Glomerular endothelial cell (primary cell): ENCODE measurements around the gene PREX1. TPM values are rescaled to one million over a fixed set of nuclear protein-coding genes. Genes with fewer than 3 reads are reported as not detected.

Source experiments
- DNase-seq: peaks from one replicate; pipeline ENCODE4 v3.0.0-alpha.2; 2011; ENCODE audit warnings: low read depth, low spot score; ENCODE audit errors: extremely low read depth
- total RNA-seq: library from RNA; depleted of rRNA; stranded (reverse); fragments of >200 nt; gene quantifications from 2 replicates; pipeline ENCODE4 v1.2.3, GENCODE V29; 2015

PREX1 gene
- total RNA-seq, 1 donor from 2014 or later: 105 TPM

GRCh38 chr20:48687117-48687800 lies 140.5 kb downstream of the PREX1 start:
- DNase-seq: no peak

- DNase-seq: no peak
These were observed 141.3 kb downstream of the PREX1 start for GRCh38 chr20:48686238-48687116.

GRCh38 chr20:48685300-48685699 lies 142.5 kb downstream of the PREX1 start:
- no peak for DNase-seq

- DNase-seq: no peak
These were observed 143.2 kb downstream of the PREX1 start for GRCh38 chr20:48684501-48685041.

- DNase-seq: no peak
These were observed 144.2 kb downstream of the PREX1 start for GRCh38 chr20:48683467-48684175.

GRCh38 chr20:48682529-48683363 lies 145.1 kb downstream of the PREX1 start:
- DNase-seq: no peak

- DNase-seq: no peak
These were observed 145.8 kb downstream of the PREX1 start for GRCh38 chr20:48681873-48682426.

GRCh38 chr20:48681201-48681872 lies 146.5 kb downstream of the PREX1 start:
- DNase-seq: no peak

- DNase-seq: no peak
These were observed 147.1 kb downstream of the PREX1 start for GRCh38 chr20:48680650-48681049.

GRCh38 chr20:48679599-48679998 lies 148.2 kb downstream of the PREX1 start:
- DNase-seq: no peak

- no peak for DNase-seq
These were observed 148.8 kb downstream of the PREX1 start for GRCh38 chr20:48679011-48679410.

GRCh38 chr20:48678421-48678820 lies 149.4 kb downstream of the PREX1 start:
- no peak for DNase-seq

- no peak for DNase-seq
These were observed 150.9 kb downstream of the PREX1 start for GRCh38 chr20:48676795-48677460.

- DNase-seq: no peak
These were observed 151.7 kb downstream of the PREX1 start for GRCh38 chr20:48676125-48676524.

- DNase-seq: no peak
These were observed 153.3 kb downstream of the PREX1 start for GRCh38 chr20:48674461-48674860.

- no peak for DNase-seq
These were observed 154.3 kb downstream of the PREX1 start for GRCh38 chr20:48673507-48673906.

GRCh38 chr20:48672324-48672723 lies 155.5 kb downstream of the PREX1 start:
- DNase-seq: no peak

- no peak for DNase-seq
These were observed 156.7 kb downstream of the PREX1 start for GRCh38 chr20:48671141-48671540.
